ENCODE data around the gene MAD1L1. TPM values are rescaled to one million over a fixed set of nuclear protein-coding genes. Genes with fewer than 3 reads are reported as not detected.

The MAD1L1 gene
- total RNA-seq, 4 donors from 2014 or later, result 60.3 to 149 (median 73.7) TPM

GRCh38 chr7:2143450-2143849 is 89.3 kb downstream of the MAD1L1 start:
- H3K4me3 ChIP-seq, result no peak overlapping the region
- no peak for DNase-seq (ENCODE audit: low spot score in 2 of 2)
- no peaks in the 10 kb centered on the region for H3K9me3 ChIP-seq
- peaks cover 0 to 65% (median 0%) of the 10 kb centered on the region in 3 donors for H3K36me3 ChIP-seq
- H3K27me3 ChIP-seq, result no peaks in the 10 kb centered on the region
- H3K4me1 ChIP-seq, result peaks cover 0 to 11% (median 3%) of the 10 kb centered on the region in 4 donors
- TF ChIP-seq CTCF (IDR thresholded peaks at IDR 0.05), result no peak
- TF ChIP-seq POLR2A (IDR thresholded peaks at IDR 0.05), result no peak
- TF ChIP-seq EP300 (IDR thresholded peaks at IDR 0.05), result no peak
- 94 to 98% methylated on average over 7 of the region's 7 CpGs for WGBS, 2 donors
- no peak overlapping the region for H3K27ac ChIP-seq

DNA sequence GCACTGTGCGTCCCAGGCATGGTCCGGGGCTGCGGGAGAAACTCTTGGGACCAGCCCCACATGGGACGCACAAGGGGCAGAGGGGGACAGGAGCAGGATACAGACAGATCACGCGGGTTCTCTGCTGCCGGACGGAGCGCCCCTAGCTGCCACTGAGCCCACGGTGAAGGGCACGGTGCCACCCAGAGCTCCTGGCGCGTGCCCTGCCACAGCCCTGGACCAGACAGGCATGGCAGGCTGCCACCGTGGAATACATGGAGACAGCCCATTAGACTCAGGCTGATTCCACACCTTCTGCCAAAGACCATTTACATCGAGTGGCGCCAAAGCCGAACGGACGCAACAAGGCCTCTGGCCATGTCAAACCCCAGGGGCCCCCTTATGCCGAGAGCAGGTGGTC is 90.4 kb downstream of the MAD1L1 start:
- no peak for DNase-seq (ENCODE audit: low spot score in 2 of 2)
- TF ChIP-seq EP300 (IDR thresholded peaks at IDR 0.05) (no peak), CTCF (IDR thresholded peaks at IDR 0.05) (no peak), POLR2A (IDR thresholded peaks at IDR 0.05) (no peak)
- H3K27me3 ChIP-seq, result no peaks in the 10 kb centered on the region
- peaks cover 0 to 11% (median 3%) of the 10 kb centered on the region in 4 donors for H3K4me1 ChIP-seq
- H3K27ac ChIP-seq, result no peak overlapping the region
- no peaks in the 10 kb centered on the region for H3K9me3 ChIP-seq
- peaks cover 0 to 54% (median 0%) of the 10 kb centered on the region in 3 donors for H3K36me3 ChIP-seq
- WGBS, 2 donors, result 93 to 95% methylated on average over 16 to 20 of the region's 20 CpGs
- no peak overlapping the region for H3K4me3 ChIP-seq

DNA sequence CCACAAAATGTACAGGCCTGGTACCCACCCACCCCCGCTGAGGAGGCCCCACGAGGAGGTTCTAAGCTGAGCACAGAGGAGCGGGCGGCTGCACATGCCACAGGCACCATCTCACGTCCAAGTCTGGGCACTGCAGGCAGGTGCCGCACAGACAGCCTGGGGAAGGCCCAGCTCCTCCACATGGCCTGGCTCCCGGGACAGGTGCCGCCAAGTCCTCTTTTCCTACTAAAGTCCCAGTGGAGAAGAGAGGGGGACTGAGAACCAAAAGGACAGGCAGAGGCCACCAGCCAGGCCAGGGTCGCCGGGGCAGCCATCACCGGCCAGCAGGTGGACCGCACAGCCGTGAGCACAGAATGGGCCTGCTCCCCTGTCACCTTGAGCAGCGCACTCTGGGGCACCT is 91.1 kb downstream of the MAD1L1 start:
- H3K27ac ChIP-seq, result peak overlapping the region in 1 of 4 donors; percentile 9
- WGBS, 2 donors, result 96 to 100% methylated on average over 1 to 11 of the region's 14 CpGs
- peaks cover 0 to 49% (median 0%) of the 10 kb centered on the region in 3 donors for H3K36me3 ChIP-seq
- no peaks in the 10 kb centered on the region for H3K27me3 ChIP-seq
- DNase-seq (ENCODE audit: low spot score in 2 of 2), result no peak
- TF ChIP-seq CTCF (IDR thresholded peaks at IDR 0.05), result peak in 3 of 5 experiments; percentile 9 to 43 (median 25)
- no peak for TF ChIP-seq POLR2A (IDR thresholded peaks at IDR 0.05)
- no peak overlapping the region for H3K4me3 ChIP-seq
- H3K4me1 ChIP-seq, result peaks cover 0 to 11% (median 3%) of the 10 kb centered on the region in 4 donors
- H3K9me3 ChIP-seq, result no peaks in the 10 kb centered on the region

DNA sequence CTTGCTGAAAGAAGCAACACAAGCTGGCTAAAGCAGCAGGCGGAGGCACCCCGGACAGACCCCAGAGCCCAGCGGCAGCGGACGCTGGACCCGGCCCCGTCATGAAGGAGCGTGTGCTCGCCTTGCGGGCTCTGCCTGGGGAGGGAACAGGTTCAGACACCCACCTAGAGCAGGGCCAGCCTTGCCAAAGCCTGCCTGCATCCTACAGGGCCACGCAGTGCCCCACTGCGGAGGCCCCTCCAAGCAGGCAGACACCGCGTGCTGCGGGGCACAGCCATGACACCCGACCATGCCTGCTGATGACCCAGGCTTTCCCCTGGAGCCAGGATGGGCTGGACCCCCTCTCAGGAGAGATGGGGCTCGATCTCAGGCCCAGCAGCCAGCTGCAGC is 91.7 kb downstream of the MAD1L1 start:
- Histone ChIP-seq H3K36me3 (peaks cover 0 to 49% (median 0%) of the 10 kb centered on the region in 3 donors), H3K27me3 (no peaks in the 10 kb centered on the region), H3K4me3 (no peak overlapping the region), H3K4me1 (peaks cover 0 to 11% (median 3%) of the 10 kb centered on the region in 4 donors), H3K9me3 (no peaks in the 10 kb centered on the region), H3K27ac (peak overlapping the region in 1 of 4 donors; percentile 9)
- DNase-seq (ENCODE audit: low spot score in 2 of 2), result no peak
- WGBS, 2 donors, result 79 to 93% methylated on average over 11 to 16 of the region's 17 CpGs
- no peak for TF ChIP-seq EP300 (IDR thresholded peaks at IDR 0.05)
- TF ChIP-seq POLR2A (IDR thresholded peaks at IDR 0.05), result no peak
- TF ChIP-seq CTCF (IDR thresholded peaks at IDR 0.05), result no peak

GRCh38 chr7:2140216-2141020 is 92.3 kb downstream of the MAD1L1 start:
- no peak overlapping the region for H3K4me3 ChIP-seq
- 83 to 85% methylated on average over 20 to 21 of the region's 21 CpGs for WGBS, 2 donors
- peak overlapping the region in 1 of 4 donors; percentile 9 for H3K27ac ChIP-seq
- no peaks in the 10 kb centered on the region for H3K27me3 ChIP-seq
- H3K9me3 ChIP-seq, result no peaks in the 10 kb centered on the region
- peaks cover 0 to 49% (median 0%) of the 10 kb centered on the region in 3 donors for H3K36me3 ChIP-seq
- no peak for DNase-seq (ENCODE audit: low spot score in 2 of 2)
- H3K4me1 ChIP-seq, result peaks cover 0 to 11% (median 3%) of the 10 kb centered on the region in 4 donors
- TF ChIP-seq CTCF (IDR thresholded peaks at IDR 0.05) (no peak), EP300 (IDR thresholded peaks at IDR 0.05) (no peak), POLR2A (IDR thresholded peaks at IDR 0.05) (no peak)
